Progenitor cell of endocrine pancreas (in vitro differentiated cells): Measurements from ENCODE around the gene SLC22A31. TPM values are rescaled to one million over a fixed set of nuclear protein-coding genes. Genes with fewer than 3 reads are reported as not detected.
"Not testable (repeated sequence)": the region's sequence is repeated elsewhere in the genome, so short reads cannot be mapped to it uniquely, and the experiment has no call there.

Source experiments
- DNase-seq: peaks from one replicate; pipeline ENCODE4 v3.0.0; 2021; ENCODE audit warnings: low spot score; ENCODE audit not compliant: unreplicated experiment
- H3K27ac Mint-ChIP-seq: 2 replicates; pipeline ENCODE4 v1.8.0; 2021; ENCODE audit warnings: mild to moderate bottlenecking, moderate library complexity, mixed read lengths
- H3K27me3 Mint-ChIP-seq: 2 replicates; pipeline ENCODE4 v1.8.0; 2021; ENCODE audit warnings: mixed read lengths
- H3K36me3 Mint-ChIP-seq: 2 replicates; pipeline ENCODE4 v1.8.0; 2022; ENCODE audit warnings: mixed read lengths; ENCODE audit not compliant: insufficient read depth
- H3K4me1 Mint-ChIP-seq: 2 replicates; pipeline ENCODE4 v1.8.0; 2021; ENCODE audit warnings: low read depth, mixed read lengths
- H3K4me3 Mint-ChIP-seq: 2 replicates; pipeline ENCODE4 v1.8.0; 2021; ENCODE audit warnings: low read depth, mild to moderate bottlenecking, moderate library complexity, mixed read lengths
- H3K9me3 Mint-ChIP-seq: 2 replicates; pipeline ENCODE4 v1.8.0; 2021; ENCODE audit warnings: low read depth, mixed read lengths
- CTCF ChIP-seq: fragments of 200-600 bp; sonication (generic); IDR thresholded peaks from one replicate; pipeline ENCODE4 v1.5.0; 2021; ENCODE audit warnings: antibody characterized with exemption, mild to moderate bottlenecking; ENCODE audit not compliant: unreplicated experiment
- total RNA-seq: library from RNA; stranded (reverse); gene quantifications from 2 replicates; pipeline ENCODE4 v1.2.1, GENCODE V29; 2021

Gene SLC22A31
- total RNA-seq, 1 donor from 2014 or later, result 6.9 TPM

GRCh38 chr16:89244754-89245153 lies 44.4 kb upstream of the SLC22A31 start:
- no peak for TF ChIP-seq CTCF
- H3K4me3 Mint-ChIP-seq, result no peak overlapping the region
- peaks cover under 1% of the 10 kb centered on the region for H3K9me3 Mint-ChIP-seq
- no peak for DNase-seq
- no peak overlapping the region for H3K27ac Mint-ChIP-seq
- peaks cover 2% of the 10 kb centered on the region for H3K4me1 Mint-ChIP-seq
- no peaks in the 10 kb centered on the region for H3K36me3 Mint-ChIP-seq
- no peaks in the 10 kb centered on the region for H3K27me3 Mint-ChIP-seq

- not testable (repeated sequence) for H3K9me3 Mint-ChIP-seq, DNase-seq, H3K36me3 Mint-ChIP-seq, H3K4me3 Mint-ChIP-seq, H3K4me1 Mint-ChIP-seq, H3K27me3 Mint-ChIP-seq
- H3K27ac Mint-ChIP-seq, result peak overlapping the region; percentile 73
These were observed 43.9 kb upstream of the SLC22A31 start for GRCh38 chr16:89244264-89244663.

GRCh38 chr16:89243664-89244063 lies 43.3 kb upstream of the SLC22A31 start:
- no peak for TF ChIP-seq CTCF
- H3K4me1 Mint-ChIP-seq, result peaks cover 2% of the 10 kb centered on the region
- peak overlapping the region; percentile 16 for H3K4me3 Mint-ChIP-seq

GRCh38 chr16:89242795-89243200 lies 42.5 kb upstream of the SLC22A31 start:
- peaks cover 2% of the 10 kb centered on the region for H3K4me1 Mint-ChIP-seq
- no peak for TF ChIP-seq CTCF
- H3K27me3 Mint-ChIP-seq, result no peaks in the 10 kb centered on the region
- no peak overlapping the region for H3K27ac Mint-ChIP-seq
- H3K36me3 Mint-ChIP-seq, result peaks cover 2% of the 10 kb centered on the region
- H3K9me3 Mint-ChIP-seq, result peaks cover 3% of the 10 kb centered on the region
- no peak overlapping the region for H3K4me3 Mint-ChIP-seq
- no peak for DNase-seq

More at GRCh38 chr16:89243664-89244063, 43.3 kb upstream of the SLC22A31 start:
- Mint-ChIP-seq H3K36me3 (peaks cover under 1% of the 10 kb centered on the region), H3K27me3 (no peaks in the 10 kb centered on the region), H3K27ac (no peak overlapping the region), H3K9me3 (peaks cover under 1% of the 10 kb centered on the region)
- no peak for DNase-seq

GRCh38 chr16:89241187-89242007 lies 41.1 kb upstream of the SLC22A31 start:
- Mint-ChIP-seq H3K27ac (peak overlapping the region; percentile 99), H3K4me3 (peak overlapping the region; percentile 90), H3K9me3 (peaks cover 3% of the 10 kb centered on the region), H3K27me3 (no peaks in the 10 kb centered on the region), H3K4me1 (peaks cover 2% of the 10 kb centered on the region), H3K36me3 (peaks cover 5% of the 10 kb centered on the region)
- peak; percentile 48 for DNase-seq
- TF ChIP-seq CTCF, result no peak

- Mint-ChIP-seq H3K9me3 (peaks cover 16% of the 10 kb centered on the region), H3K36me3 (peaks cover 30% of the 10 kb centered on the region), H3K4me3 (no peak overlapping the region), H3K27me3 (no peaks in the 10 kb centered on the region), H3K27ac (no peak overlapping the region), H3K4me1 (peaks cover 2% of the 10 kb centered on the region)
- TF ChIP-seq CTCF, result no peak
- no peak for DNase-seq
These were observed 37.4 kb upstream of the SLC22A31 start for GRCh38 chr16:89237733-89238132.
